ENCODE data around the gene OMA1. TPM values are rescaled to one million over a fixed set of nuclear protein-coding genes. Genes with fewer than 3 reads are reported as not detected.

The OMA1 gene
- polyA plus RNA-seq, 1 of the 3 experiments (the other 2 are of a cell fraction) = 6.9 TPM

Other genes starting within 250 kb of the OMA1 start
- 0.02 TPM in 1 of 2 replicates, not detected in the other for gene TACSTD2, start 30.5 kb upstream of the OMA1 start, polyA plus RNA-seq (2012; rRNA removed)
- 10.7 and 14.2 TPM in 2 replicates for gene MYSM1, start 153.3 kb upstream of the OMA1 start, polyA plus RNA-seq (2012; rRNA removed)
- 54.6 and 66.5 TPM in 2 replicates for gene JUN, start 237.3 kb upstream of the OMA1 start, polyA plus RNA-seq (2012; rRNA removed)